ENCODE data around the gene NETO1.
A peak's percentile ranks its signal among the peaks of the same experiment; 100 is the strongest.

NETO1 gene

GRCh38 chr18:72692595-72692994, 175.2 kb downstream of the NETO1 start:
- in situ Hi-C loops (cut with HindIII; ENCODE audit: low sequenced_read_pairs) = no loop called here
- no peak for DNase-seq (ENCODE audit: low read depth, low spot score)
- no peak for TF ChIP-seq CTCF (IDR thresholded peaks at IDR 0.05; ENCODE audit: low read depth, low read length)
- H3K4me3 ChIP-seq (ENCODE audit: low read depth, low read length) = peak overlapping the region; percentile 5

All from astrocyte of the spinal cord (primary cell).